SK-N-SH (cell line): Measurements from ENCODE around the gene AK3. TPM values are rescaled to one million over a fixed set of nuclear protein-coding genes. Genes with fewer than 3 reads are reported as not detected.

Experiments
- CTCF ChIA-PET: fragments of 300-600, 350-600 bp; formaldehyde crosslinking; extraction: SDS; loops from one replicate; lab custom pipeline; 2021; lab: Yijun Ruan, JAX
- POLR2A ChIA-PET: fragments of 350-600 bp; sonication (Branson Sonifier 250); formaldehyde crosslinking; extraction: SDS; loops from one replicate; lab custom pipeline; 2020; ENCODE audit warnings: antibody characterized with exemption, inconsistent platforms; lab: Yijun Ruan, JAX
- DNase-seq: peaks from one replicate; pipeline ENCODE4 v3.0.0; 2012
- H2AFZ ChIP-seq: fragments of 200-600 bp; sonication (generic); 2 replicates; pipeline ENCODE4 v1.8.1; 2016; ENCODE audit warnings: antibody characterized with exemption, mild to moderate bottlenecking, low read depth
- H3F3A ChIP-seq: fragments of 200-600 bp; sonication (generic); replicated peaks from 2 replicates; pipeline ENCODE3; 2016; ENCODE audit warnings: antibody characterized with exemption, mild to moderate bottlenecking; ENCODE audit not compliant: insufficient read depth
- H3K27ac ChIP-seq, 2 experiments: fragments of 200-500 bp in 1 of 2; fragments of 200-600 bp in 1 of 2; sonication (Bioruptor generic) in 1 of 2; sonication (generic), shearing (Covaris generic) in 1 of 2; 2 replicates each; pipeline versions ENCODE4 v1.5.1 to v1.6.1; 2014 to 2016; ENCODE audit warnings: low read depth in 2 of 2, inconsistent platforms in 1 of 2, low read length in 1 of 2, mild to moderate bottlenecking in 1 of 2, mixed read lengths in 1 of 2
- H3K27me3 ChIP-seq: fragments of 200-600 bp; sonication (generic), shearing (Covaris generic); 2 replicates; pipeline ENCODE4 v1.6.1; 2016; ENCODE audit warnings: mixed run types; ENCODE audit not compliant: insufficient read depth
- H3K36me3 ChIP-seq, 2 experiments: fragments of 200-500 bp in 1 of 2; fragments of 200-600 bp in 1 of 2; sonication (Bioruptor generic) in 1 of 2; sonication (generic) in 1 of 2; replicated peaks in 1 of 2; 2 replicates each; pipeline versions ENCODE3 to v1.5.1; 2014 to 2016; ENCODE audit warnings: low read length in 1 of 2, mild to moderate bottlenecking in 1 of 2; ENCODE audit not compliant: insufficient read depth in 2 of 2, control insufficient read depth in 1 of 2
- H3K4me1 ChIP-seq, 2 experiments: fragments of 200-500 bp in 1 of 2; fragments of 200-600 bp in 1 of 2; sonication (Bioruptor generic) in 1 of 2; sonication (generic), shearing (Covaris generic) in 1 of 2; 2 replicates each; pipeline versions ENCODE4 v1.5.1 to v1.6.1; 2014 to 2016; ENCODE audit warnings: low read depth in 1 of 2, low read length in 1 of 2, mixed run types in 1 of 2; ENCODE audit not compliant: insufficient read depth in 2 of 2, control insufficient read depth in 1 of 2
- H3K4me2 ChIP-seq: fragments of 200-600 bp; sonication (generic), shearing (Covaris generic); 2 replicates; pipeline ENCODE4 v1.6.1; 2017; ENCODE audit warnings: mixed run types
- H3K4me3 ChIP-seq, 2 experiments: fragments of 200-500 bp in 1 of 2; fragments of 200-600 bp in 1 of 2; sonication (Bioruptor generic) in 1 of 2; sonication (generic), shearing (Covaris generic) in 1 of 2; 2 replicates each; pipeline versions ENCODE4 v1.5.1 to v1.8.1; 2014 to 2016; ENCODE audit warnings: low read depth in 2 of 2, inconsistent platforms in 1 of 2, low read length in 1 of 2, mild to moderate bottlenecking in 1 of 2, mixed read lengths in 1 of 2, moderate library complexity in 1 of 2
- H3K79me2 ChIP-seq: fragments of 200-600 bp; sonication (generic); 2 replicates; pipeline ENCODE4 v1.8.1; 2017; ENCODE audit warnings: mild to moderate bottlenecking; ENCODE audit not compliant: insufficient read depth
- H3K9ac ChIP-seq: fragments of 200-600 bp; sonication (generic); 2 replicates; pipeline ENCODE4 v1.6.1; 2017; ENCODE audit warnings: mixed run types
- H3K9me2 ChIP-seq: fragments of 200-600 bp; sonication (generic); 2 replicates; pipeline ENCODE4 v1.6.1; 2017; ENCODE audit warnings: mixed run types
- H3K9me3 ChIP-seq: fragments of 200-600 bp; sonication (generic); 2 replicates; pipeline ENCODE4 v1.6.1; 2017; ENCODE audit warnings: mixed run types, mild to moderate bottlenecking, moderate library complexity
- H4K20me1 ChIP-seq: fragments of 200-600 bp; sonication (generic); 2 replicates; pipeline ENCODE4 v1.6.1; 2017; ENCODE audit warnings: mild to moderate bottlenecking, mixed run types; ENCODE audit not compliant: insufficient read depth
- CHD2 ChIP-seq: fragments of 150-350 bp; IDR thresholded peaks from 2 replicates; pipeline ENCODE4 v1.6.1; 2018; ENCODE audit warnings: low read length; ENCODE audit not compliant: partially characterized antibody
- CTCF ChIP-seq: fragments of 200-600 bp; sonication (generic); IDR thresholded peaks from 2 replicates; pipeline ENCODE4 v1.6.1; 2017; ENCODE audit warnings: antibody characterized with exemption, mild to moderate bottlenecking, moderate library complexity
- EP300 ChIP-seq, 2 experiments: IDR thresholded peaks; 2 replicates each; pipeline versions ENCODE4 v1.4.0 to v1.6.1; 2012; ENCODE audit warnings: borderline replicate concordance in 1 of 2, low read depth in 1 of 2, low read length in 1 of 2
- EZH2phosphoT487 ChIP-seq: fragments of 200-600 bp; sonication (generic); IDR thresholded peaks from 2 replicates; pipeline ENCODE4 v1.6.1; 2017; ENCODE audit warnings: low read depth, mixed run types, mild to moderate bottlenecking, antibody characterized with exemption, moderate library complexity, borderline replicate concordance
- FOSL2 ChIP-seq: IDR thresholded peaks from 2 replicates; pipeline ENCODE4 v1.4.0; 2012; ENCODE audit warnings: low read depth, mild to moderate bottlenecking, moderate library complexity, borderline replicate concordance
- FOXM1 ChIP-seq: IDR thresholded peaks from 2 replicates; pipeline ENCODE4 v1.4.0; 2012; ENCODE audit warnings: low read depth, mild to moderate bottlenecking
- GATA2 ChIP-seq: sonication (generic); formaldehyde crosslinking; IDR thresholded peaks from 2 replicates; pipeline ENCODE4 v1.5.0; 2020; ENCODE audit warnings: mild to moderate bottlenecking, missing genetic modification reagents
- JUND ChIP-seq: IDR thresholded peaks from 2 replicates; pipeline ENCODE4 v1.4.0; 2012
- MEF2A ChIP-seq: IDR thresholded peaks from 2 replicates; pipeline ENCODE4 v1.4.0; 2012; ENCODE audit warnings: low read depth, borderline replicate concordance
- NFIC ChIP-seq: IDR thresholded peaks from 2 replicates; pipeline ENCODE4 v1.4.0; 2012; ENCODE audit warnings: borderline replicate concordance
- RAD21 ChIP-seq: IDR thresholded peaks from 2 replicates; pipeline ENCODE4 v1.6.1; 2012; ENCODE audit warnings: mild to moderate bottlenecking, low read length
- SIN3A ChIP-seq: IDR thresholded peaks from 2 replicates; pipeline ENCODE4 v1.6.1; 2012; ENCODE audit warnings: low read depth, mild to moderate bottlenecking, low read length, moderate library complexity, borderline replicate concordance
- TEAD4 ChIP-seq: IDR thresholded peaks from 2 replicates; pipeline ENCODE4 v1.4.0; 2012; ENCODE audit warnings: mild to moderate bottlenecking, borderline replicate concordance; ENCODE audit not compliant: insufficient read depth
- WGBS: methylation state at CpG from one replicate; pipeline ENCODE4 v1.1.6; 2017; ENCODE audit warnings: low lambda C conversion rate; 5-methylcytosine and 5-hydroxymethylcytosine counted together
- polyA plus RNA-seq, 3 experiments: library from polyadenylated mRNA; depleted of rRNA; stranded (reverse); fragments of >200 nt; gene quantifications; 2 replicates each; pipeline ENCODE4 v1.2.3, GENCODE V29; 2012
- TF ChIP-seq, protein P1 (sequence below): IDR thresholded peaks from 2 replicates; pipeline ENCODE4 v1.4.0; 2012; ENCODE audit warnings: low read depth
- TF ChIP-seq, protein P2 (sequence below): fragments of 150-350 bp; IDR thresholded peaks from 2 replicates; pipeline ENCODE4 v1.6.1; 2016; ENCODE audit warnings: mild to moderate bottlenecking, low read depth, low read length
- TF ChIP-seq, protein P3 (sequence below): IDR thresholded peaks from 2 replicates; pipeline ENCODE4 v1.4.0; 2012; ENCODE audit warnings: low read depth, borderline replicate concordance

Gene AK3
- polyA plus RNA-seq, 1 of the 3 experiments (the other 2 are of a cell fraction), result 20.6 TPM

DNA sequence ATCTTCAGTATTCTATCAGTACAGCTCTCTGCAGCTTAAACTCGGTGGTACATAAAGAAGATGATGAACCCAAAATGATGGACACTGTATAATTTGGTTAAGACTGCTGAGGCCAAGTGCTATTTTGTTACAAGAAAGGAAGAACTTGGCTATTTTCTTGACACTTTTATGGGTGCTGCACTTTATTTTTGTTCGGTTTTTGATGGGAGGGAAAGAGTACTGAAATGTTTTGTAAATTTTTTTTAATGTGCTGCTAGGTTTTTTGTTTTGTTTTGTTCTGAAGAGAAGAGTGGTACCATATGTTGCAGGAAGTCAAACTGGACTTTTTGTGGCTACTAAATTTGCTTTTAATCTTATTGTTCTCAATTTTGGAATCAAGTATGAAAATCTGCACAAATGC lies 35.0 kb downstream of the AK3 start (continued):
- TF ChIP-seq CTCF, result no peak
- TF ChIP-seq EZH2phosphoT487, result no peak
- TF ChIP-seq EP300 (IDR thresholded peaks at IDR 0.05; ENCODE audit: borderline replicate concordance in 1 of 2, low read depth in 1 of 2, low read length in 1 of 2), result no peak
- TF ChIP-seq CHD2, result no peak
- TF ChIP-seq, protein P1, sequence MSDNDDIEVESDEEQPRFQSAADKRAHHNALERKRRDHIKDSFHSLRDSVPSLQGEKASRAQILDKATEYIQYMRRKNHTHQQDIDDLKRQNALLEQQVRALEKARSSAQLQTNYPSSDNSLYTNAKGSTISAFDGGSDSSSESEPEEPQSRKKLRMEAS, result no peak
- TF ChIP-seq, protein P2, sequence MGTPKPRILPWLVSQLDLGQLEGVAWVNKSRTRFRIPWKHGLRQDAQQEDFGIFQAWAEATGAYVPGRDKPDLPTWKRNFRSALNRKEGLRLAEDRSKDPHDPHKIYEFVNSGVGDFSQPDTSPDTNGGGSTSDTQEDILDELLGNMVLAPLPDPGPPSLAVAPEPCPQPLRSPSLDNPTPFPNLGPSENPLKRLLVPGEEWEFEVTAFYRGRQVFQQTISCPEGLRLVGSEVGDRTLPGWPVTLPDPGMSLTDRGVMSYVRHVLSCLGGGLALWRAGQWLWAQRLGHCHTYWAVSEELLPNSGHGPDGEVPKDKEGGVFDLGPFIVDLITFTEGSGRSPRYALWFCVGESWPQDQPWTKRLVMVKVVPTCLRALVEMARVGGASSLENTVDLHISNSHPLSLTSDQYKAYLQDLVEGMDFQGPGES, result no peak

GRCh38 chr9:4704129-4704528 lies 36.9 kb downstream of the AK3 start:
- H3K27ac ChIP-seq, result no peak overlapping the region
- peaks cover 9% of the 10 kb centered on the region for H3F3A ChIP-seq
- no peaks in the 10 kb centered on the region for H4K20me1 ChIP-seq
- H3K9ac ChIP-seq, result no peak overlapping the region
- H3K4me2 ChIP-seq, result no peak overlapping the region
- peaks cover 48 to 81% of the 10 kb centered on the region in 2 experiments for H3K36me3 ChIP-seq
- CTCF ChIA-PET, result interaction anchor here (1.3 kb wide), 1 partner anchor 17 kb away, joined by 3 read pairs; no protein-coding TSS in a partner anchor
- H3K9me3 ChIP-seq, result no peaks in the 10 kb centered on the region
- H3K27me3 ChIP-seq, result no peaks in the 10 kb centered on the region
- no peak for DNase-seq
- no peaks in the 10 kb centered on the region for H3K9me2 ChIP-seq
- H3K4me1 ChIP-seq, result no peaks in the 10 kb centered on the region
- H2AFZ ChIP-seq, result no peak overlapping the region
- 88% methylated on average over 2 of the region's 2 CpGs for WGBS
- H3K4me3 ChIP-seq, result no peak overlapping the region
- H3K79me2 ChIP-seq, result no peaks in the 10 kb centered on the region
- TF ChIP-seq NFIC, result no peak
- TF ChIP-seq, all 33 proteins: peak for 0
- POLR2A ChIA-PET, result no interaction called here

DNA sequence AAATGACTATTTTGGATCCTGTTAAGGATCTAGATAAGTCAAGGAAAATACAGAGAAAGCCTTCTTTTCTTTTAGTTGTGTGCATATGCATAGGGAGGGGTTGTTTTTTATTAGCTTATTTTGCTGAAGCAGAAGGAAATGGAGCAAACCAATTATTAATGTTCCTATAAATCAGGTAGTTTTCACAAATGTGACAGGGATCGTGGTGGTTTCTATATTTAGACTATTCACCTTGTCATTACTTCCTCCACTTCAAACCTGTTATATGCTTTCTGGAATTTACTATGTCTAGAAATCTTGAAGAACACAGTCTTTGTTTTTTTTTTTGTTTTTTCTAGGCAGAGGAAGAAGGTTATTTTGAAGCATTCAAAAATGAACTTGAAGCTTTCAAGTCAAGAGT lies 39.5 kb downstream of the AK3 start:
- ChIA-PET CTCF (interaction anchor here (1.1 kb wide), 1 partner anchor 18 kb away, joined by 3 read pairs; no protein-coding TSS in a partner anchor), POLR2A (interaction anchor here (0.7 kb wide), 1 partner anchor 9 kb away, joined by 3 read pairs; no protein-coding TSS in a partner anchor)
- Histone ChIP-seq H3K4me1 (no peaks in the 10 kb centered on the region), H3F3A (peaks cover 6% of the 10 kb centered on the region), H3K27ac (no peak overlapping the region), H2AFZ (no peak overlapping the region), H3K27me3 (no peaks in the 10 kb centered on the region), H3K36me3 (peaks cover 64 to 87% of the 10 kb centered on the region in 2 experiments), H3K9ac (no peak overlapping the region), H3K4me2 (no peak overlapping the region), H3K9me2 (no peaks in the 10 kb centered on the region), H3K79me2 (peaks cover 8% of the 10 kb centered on the region), H4K20me1 (no peaks in the 10 kb centered on the region), H3K9me3 (no peaks in the 10 kb centered on the region), H3K4me3 (no peak overlapping the region)
- DNase-seq, result no peak
- 96% methylated on average over 1 of the region's 1 CpG for whole genome bisulfite sequencing
- no peak for TF ChIP-seq SIN3A
- no peak for TF ChIP-seq NFIC
- TF ChIP-seq RAD21, result no peak
- TF ChIP-seq FOXM1, result no peak
- no peak for TF ChIP-seq EP300 (IDR thresholded peaks at IDR 0.05; ENCODE audit: borderline replicate concordance in 1 of 2, low read depth in 1 of 2, low read length in 1 of 2)
- TF ChIP-seq, protein P3, sequence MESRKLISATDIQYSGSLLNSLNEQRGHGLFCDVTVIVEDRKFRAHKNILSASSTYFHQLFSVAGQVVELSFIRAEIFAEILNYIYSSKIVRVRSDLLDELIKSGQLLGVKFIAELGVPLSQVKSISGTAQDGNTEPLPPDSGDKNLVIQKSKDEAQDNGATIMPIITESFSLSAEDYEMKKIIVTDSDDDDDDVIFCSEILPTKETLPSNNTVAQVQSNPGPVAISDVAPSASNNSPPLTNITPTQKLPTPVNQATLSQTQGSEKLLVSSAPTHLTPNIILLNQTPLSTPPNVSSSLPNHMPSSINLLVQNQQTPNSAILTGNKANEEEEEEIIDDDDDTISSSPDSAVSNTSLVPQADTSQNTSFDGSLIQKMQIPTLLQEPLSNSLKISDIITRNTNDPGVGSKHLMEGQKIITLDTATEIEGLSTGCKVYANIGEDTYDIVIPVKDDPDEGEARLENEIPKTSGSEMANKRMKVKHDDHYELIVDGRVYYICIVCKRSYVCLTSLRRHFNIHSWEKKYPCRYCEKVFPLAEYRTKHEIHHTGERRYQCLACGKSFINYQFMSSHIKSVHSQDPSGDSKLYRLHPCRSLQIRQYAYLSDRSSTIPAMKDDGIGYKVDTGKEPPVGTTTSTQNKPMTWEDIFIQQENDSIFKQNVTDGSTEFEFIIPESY, result no peak
- TF ChIP-seq FOSL2, result no peak
- no peak for TF ChIP-seq MEF2A
- no peak for TF ChIP-seq CHD2
- no peak for TF ChIP-seq TEAD4
- TF ChIP-seq GATA2 (CRISPR knock-in tag), result no peak
- no peak for TF ChIP-seq JUND
